GM12875 (cell line): ENCODE measurements around the gene ARPC4.
A peak's percentile ranks its signal among the peaks of the same experiment; 100 is the strongest.

ENCODE experiments used
- H3K4me3 ChIP-seq: one replicate; pipeline ENCODE4 v1.5.1; 2011; ENCODE audit warnings: low read depth, low read length, control low read depth
- TF ChIP-seq, protein P1 (sequence below): IDR thresholded peaks from 2 replicates; pipeline ENCODE4 v1.5.1; 2011; ENCODE audit warnings: low read depth, mild to moderate bottlenecking, control low read depth, inconsistent platforms, low read length, moderate library complexity, borderline replicate concordance; ENCODE audit not compliant: insufficient read depth

ARPC4 gene

GRCh38 chr3:9792405-9793160 lies at the start of gene ARPC4, which contains the start of gene TADA3:
ARPC4 (plus strand) TSS chr3:9793082; CDS start chr3:9793122, 40 bp downstream.
TADA3 (minus strand) TSS chr3:9792473; CDS start chr3:9791466, 1,007 bp downstream.
- TF ChIP-seq, protein P1, sequence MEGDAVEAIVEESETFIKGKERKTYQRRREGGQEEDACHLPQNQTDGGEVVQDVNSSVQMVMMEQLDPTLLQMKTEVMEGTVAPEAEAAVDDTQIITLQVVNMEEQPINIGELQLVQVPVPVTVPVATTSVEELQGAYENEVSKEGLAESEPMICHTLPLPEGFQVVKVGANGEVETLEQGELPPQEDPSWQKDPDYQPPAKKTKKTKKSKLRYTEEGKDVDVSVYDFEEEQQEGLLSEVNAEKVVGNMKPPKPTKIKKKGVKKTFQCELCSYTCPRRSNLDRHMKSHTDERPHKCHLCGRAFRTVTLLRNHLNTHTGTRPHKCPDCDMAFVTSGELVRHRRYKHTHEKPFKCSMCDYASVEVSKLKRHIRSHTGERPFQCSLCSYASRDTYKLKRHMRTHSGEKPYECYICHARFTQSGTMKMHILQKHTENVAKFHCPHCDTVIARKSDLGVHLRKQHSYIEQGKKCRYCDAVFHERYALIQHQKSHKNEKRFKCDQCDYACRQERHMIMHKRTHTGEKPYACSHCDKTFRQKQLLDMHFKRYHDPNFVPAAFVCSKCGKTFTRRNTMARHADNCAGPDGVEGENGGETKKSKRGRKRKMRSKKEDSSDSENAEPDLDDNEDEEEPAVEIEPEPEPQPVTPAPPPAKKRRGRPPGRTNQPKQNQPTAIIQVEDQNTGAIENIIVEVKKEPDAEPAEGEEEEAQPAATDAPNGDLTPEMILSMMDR: no peak
- H3K4me3 ChIP-seq: peak within 1 kb of the TSS; percentile 84

GRCh38 chr3:9743548-9743947 lies 49.3 kb upstream of the ARPC4 start:
- TF ChIP-seq, protein P1: no peak

DNA sequence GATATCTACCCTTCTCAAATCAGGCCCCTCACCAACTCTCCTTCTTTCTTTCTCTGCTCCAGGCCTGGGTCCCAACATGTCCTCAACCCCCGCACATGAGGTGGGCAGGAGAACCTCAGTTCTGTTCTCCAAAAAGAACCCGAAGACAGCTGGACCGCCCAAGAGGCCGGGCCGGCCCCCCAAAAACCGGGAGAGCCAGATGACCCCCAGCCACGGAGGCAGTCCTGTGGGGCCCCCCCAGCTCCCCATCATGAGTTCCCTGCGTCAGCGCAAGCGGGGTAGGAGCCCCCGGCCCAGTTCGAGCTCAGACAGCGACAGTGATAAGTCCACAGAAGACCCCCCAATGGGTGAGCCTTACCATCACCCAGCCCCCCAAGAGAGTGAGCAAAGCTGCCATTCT lies 48.7 kb upstream of the ARPC4 start:
- H3K4me3 ChIP-seq: no peak overlapping the region
- TF ChIP-seq, protein P1: no peak

More at GRCh38 chr3:9743548-9743947, 49.3 kb upstream of the ARPC4 start:
- H3K4me3 ChIP-seq: no peak overlapping the region

GRCh38 chr3:9745521-9745920 lies 47.4 kb upstream of the ARPC4 start:
- no peak overlapping the region for H3K4me3 ChIP-seq
- TF ChIP-seq, protein P1: no peak

DNA sequence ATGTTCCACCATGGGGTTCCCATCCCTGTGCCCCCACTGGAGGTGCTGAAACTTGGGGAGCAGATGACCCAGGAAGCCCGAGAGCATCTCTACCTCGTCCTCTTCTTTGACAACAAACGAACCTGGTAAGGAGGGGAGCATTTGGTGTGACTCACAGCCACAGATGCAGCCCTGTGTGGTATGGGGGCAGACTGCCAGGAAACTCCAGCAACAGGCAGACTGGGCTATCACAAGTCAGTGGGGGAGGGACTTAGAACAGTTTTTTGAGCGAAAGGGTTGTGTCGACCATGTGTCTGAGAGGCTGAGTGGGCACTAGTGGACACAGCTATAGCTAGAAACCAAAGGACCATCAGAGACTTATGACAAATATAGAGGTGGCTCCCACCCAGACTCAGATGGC lies 46.6 kb upstream of the ARPC4 start:
- H3K4me3 ChIP-seq: no peak overlapping the region
- TF ChIP-seq, protein P1: no peak

DNA sequence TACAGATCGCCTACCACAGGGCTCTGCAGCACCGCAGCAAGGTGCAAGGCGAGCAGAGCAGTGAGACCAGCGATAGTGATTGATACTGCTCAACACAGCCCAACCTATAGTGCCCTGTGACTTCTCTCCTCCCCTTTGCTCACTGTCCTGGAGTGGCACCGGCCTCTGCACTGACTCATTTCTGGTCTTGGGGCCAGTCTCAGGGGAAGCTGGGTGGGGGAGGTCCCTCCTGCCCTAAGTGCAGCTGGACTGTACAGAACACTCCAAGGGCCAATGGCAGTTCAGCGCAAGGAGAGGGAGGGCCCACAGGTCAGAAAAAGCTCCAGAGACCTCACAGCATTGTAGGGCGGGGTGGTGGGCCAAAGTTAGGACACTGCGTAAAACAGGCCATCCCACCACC lies 45.6 kb upstream of the ARPC4 start:
- H3K4me3 ChIP-seq: no peak overlapping the region
- TF ChIP-seq, protein P1: no peak

- H3K4me3 ChIP-seq: no peak overlapping the region
- TF ChIP-seq, protein P1: no peak
Observed at GRCh38 chr3:9748031-9748430, 44.9 kb upstream of the ARPC4 start.
